Thymus (tissue), 11 donors: ENCODE results near the gene SPNS2. TPM values are rescaled to one million over a fixed set of nuclear protein-coding genes. Genes with fewer than 3 reads are reported as not detected.

Source experiments
- DNase-seq, 9 donors: peaks; one replicate each; pipeline ENCODE4 v3.0.0-alpha.2; 2013; ENCODE audit warnings: low spot score in 9 of 9, low read depth in 6 of 9, missing footprints in 1 of 9
- H3K27ac ChIP-seq, 2 donors: one replicate each; pipeline ENCODE4 v1.5.1; 2013; ENCODE audit warnings: control low read depth in 1 of 2, low read depth in 1 of 2, low read length in 1 of 2, mild to moderate bottlenecking in 1 of 2, moderate library complexity in 1 of 2
- H3K27me3 ChIP-seq, 2 donors: one replicate each; pipeline ENCODE4 v1.5.1; 2013; ENCODE audit warnings: low read length in 1 of 2; ENCODE audit not compliant: control insufficient read depth in 2 of 2, insufficient read depth in 1 of 2
- H3K36me3 ChIP-seq, 2 donors: one replicate each; pipeline ENCODE4 v1.5.1; 2013; ENCODE audit warnings: low read length in 1 of 2, mild to moderate bottlenecking in 1 of 2, moderate library complexity in 1 of 2; ENCODE audit not compliant: control insufficient read depth in 2 of 2, insufficient read depth in 2 of 2
- H3K4me1 ChIP-seq, 2 donors: one replicate each; pipeline ENCODE4 v1.5.1; 2013; ENCODE audit warnings: low read length in 2 of 2; ENCODE audit not compliant: control insufficient read depth in 2 of 2, insufficient read depth in 2 of 2
- H3K4me3 ChIP-seq, 2 donors: one replicate each; pipeline ENCODE4 v1.5.1; 2013; ENCODE audit warnings: low read length in 2 of 2, control low read depth in 1 of 2, mild to moderate bottlenecking in 1 of 2
- H3K9me3 ChIP-seq, 2 donors: one replicate each; pipeline ENCODE4 v1.5.1; 2013; ENCODE audit warnings: low read length in 1 of 2, mild to moderate bottlenecking in 1 of 2; ENCODE audit not compliant: control insufficient read depth in 2 of 2, insufficient read depth in 1 of 2
- WGBS: extraction: QIAGEN DNeasy Blood & Tissue Kit; methylation state at CpG from one replicate; pipeline ENCODE4 v1.1.7; 2013; 5-methylcytosine and 5-hydroxymethylcytosine counted together
- polyA plus RNA-seq: library from polyadenylated mRNA; stranded (reverse); fragments of 200-250 nt; gene quantifications from one replicate; pipeline ENCODE4 v1.2.3, GENCODE V29; 2013
- total RNA-seq: library from RNA; stranded (reverse); fragments of 120-200 nt; gene quantifications from one replicate; pipeline ENCODE4 v1.2.4, GENCODE V29; 2013
- donor health status: healthy.

SPNS2 gene
- total and polyA plus RNA-seq, 2 donors: 3.4 to 16.1 TPM

DNA sequence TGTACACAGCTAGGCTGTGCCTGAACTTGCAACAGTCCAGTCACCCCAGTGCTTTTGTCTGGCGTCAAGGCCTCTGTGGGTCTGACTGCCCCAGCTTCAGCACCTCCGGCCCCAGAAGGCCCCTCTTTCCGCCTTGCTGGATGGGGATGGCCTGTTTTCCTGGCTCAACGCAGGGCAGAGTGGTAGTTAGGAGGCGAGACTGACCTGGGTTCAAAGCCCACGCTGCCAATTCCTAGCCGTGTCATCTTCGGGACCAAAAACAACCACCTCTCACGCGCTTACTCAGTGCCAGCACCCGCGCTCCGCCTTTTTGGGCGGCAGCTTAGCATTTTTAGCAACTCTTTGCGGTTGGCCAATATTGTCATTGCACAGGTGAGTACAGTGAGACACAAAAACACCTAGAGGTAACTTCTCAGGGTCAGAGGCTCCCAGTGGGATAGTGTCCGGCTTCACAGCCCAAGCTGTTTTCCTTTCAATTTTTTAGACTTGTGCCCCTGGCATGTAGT, 51.9 kb downstream of the SPNS2 start:
- Histone ChIP-seq H3K36me3 (peaks cover 54 to 73% of the 10 kb centered on the region in 2 donors), H3K4me1 (peaks cover 8 to 23% of the 10 kb centered on the region in 2 donors), H3K9me3 (no peaks in the 10 kb centered on the region), H3K27me3 (no peaks in the 10 kb centered on the region), H3K4me3 (no peak overlapping the region), H3K27ac (no peak overlapping the region)
- no peak for DNase-seq
- WGBS: 99% methylated on average over 16 of the region's 16 CpGs

DNA sequence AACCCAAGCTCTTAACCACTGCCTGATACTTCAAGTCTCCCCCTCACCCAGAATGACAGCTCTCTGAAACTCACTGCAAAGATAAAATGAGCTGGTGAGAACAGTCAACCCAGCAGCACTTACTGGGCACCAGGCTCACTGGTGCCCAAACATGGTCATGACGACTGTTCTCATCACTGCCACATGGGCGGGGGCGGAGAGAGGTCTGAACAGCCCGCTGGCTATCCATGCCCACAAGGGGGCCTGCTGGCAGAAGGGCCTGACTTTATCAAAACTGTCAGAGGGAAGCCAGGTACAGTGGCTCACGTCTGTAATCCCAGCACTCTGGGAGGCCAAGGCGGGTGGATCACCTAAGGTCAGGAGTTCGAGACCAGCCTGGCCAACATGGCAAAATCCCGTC, 52.5 kb downstream of the SPNS2 start:
- H3K4me1 ChIP-seq: peaks cover 14 to 28% of the 10 kb centered on the region in 2 donors
- no peak overlapping the region for H3K4me3 ChIP-seq
- no peak overlapping the region for H3K27ac ChIP-seq
- H3K36me3 ChIP-seq: peaks cover 52 to 68% of the 10 kb centered on the region in 2 donors
- 97% methylated on average over 8 of the region's 8 CpGs for WGBS
- no peaks in the 10 kb centered on the region for H3K9me3 ChIP-seq
- no peaks in the 10 kb centered on the region for H3K27me3 ChIP-seq
- no peak for DNase-seq

DNA sequence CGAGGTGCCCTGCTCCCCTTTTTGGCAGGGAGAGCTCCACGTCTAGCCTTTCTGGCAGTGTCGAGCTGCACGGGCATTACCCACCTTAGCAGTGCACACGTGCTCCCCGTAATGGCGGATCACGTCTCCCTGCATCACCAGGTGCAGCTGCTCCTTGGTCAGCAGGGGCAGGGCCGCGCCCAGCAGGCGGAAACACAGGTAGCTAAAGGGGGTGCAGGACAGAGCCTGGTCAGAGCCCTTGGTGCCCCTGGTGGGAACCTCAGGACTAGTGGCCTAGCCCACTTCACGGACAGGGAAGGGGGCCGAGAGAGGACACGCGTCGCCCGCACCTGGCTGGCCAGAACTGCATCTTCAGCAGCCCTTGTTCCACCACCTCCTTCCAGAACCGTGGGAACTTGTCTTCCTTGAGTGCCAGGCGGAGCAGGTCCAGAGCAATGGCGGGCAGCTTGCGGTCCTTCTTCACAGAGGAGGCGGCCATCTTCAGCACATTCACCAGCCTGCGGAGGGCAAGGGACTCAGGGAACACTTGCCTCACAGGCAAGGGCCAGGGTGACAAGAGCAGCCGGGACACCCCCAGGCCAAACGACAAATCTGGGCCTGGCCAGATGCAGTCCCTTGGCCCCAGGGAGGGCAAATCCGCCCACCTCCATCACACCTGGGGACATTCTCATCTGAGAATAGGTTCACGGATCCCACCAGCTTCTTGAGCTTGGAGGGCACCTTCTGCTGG, 53.3 kb downstream of the SPNS2 start:
- Histone ChIP-seq H3K4me1 (peaks cover 14 to 34% of the 10 kb centered on the region in 2 donors), H3K4me3 (no peak overlapping the region), H3K9me3 (no peaks in the 10 kb centered on the region), H3K27me3 (no peaks in the 10 kb centered on the region), H3K27ac (no peak overlapping the region), H3K36me3 (peaks cover 50 to 64% of the 10 kb centered on the region in 2 donors)
- WGBS: 99% methylated on average over 27 of the region's 27 CpGs
- DNase-seq: no peak

DNA sequence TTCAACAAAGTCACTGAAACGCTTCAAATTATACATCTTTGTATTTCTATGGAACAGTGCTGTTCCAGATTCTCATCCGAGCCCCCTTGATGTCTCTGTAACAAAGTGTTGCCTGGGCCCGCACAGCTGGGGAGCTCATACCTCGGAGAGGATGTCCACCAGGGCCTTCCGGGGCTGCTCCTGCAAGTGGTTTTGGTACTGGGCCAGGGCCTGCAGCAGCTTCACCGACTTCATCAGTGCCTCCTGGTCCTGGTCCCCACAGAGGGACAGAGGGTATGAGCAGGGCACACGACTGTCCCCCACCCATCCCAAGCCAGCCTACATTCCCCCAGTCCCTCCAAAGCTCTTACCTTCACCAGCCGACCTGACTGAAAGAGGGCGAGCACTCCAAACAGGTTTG, 55.0 kb downstream of the SPNS2 start:
- Histone ChIP-seq H3K4me1 (peaks cover 14 to 34% of the 10 kb centered on the region in 2 donors), H3K36me3 (peaks cover 35 to 50% of the 10 kb centered on the region in 2 donors), H3K27me3 (no peaks in the 10 kb centered on the region), H3K27ac (no peak overlapping the region), H3K9me3 (no peaks in the 10 kb centered on the region), H3K4me3 (no peak overlapping the region)
- WGBS: 93% methylated on average over 9 of the region's 9 CpGs
- no peak for DNase-seq

DNA sequence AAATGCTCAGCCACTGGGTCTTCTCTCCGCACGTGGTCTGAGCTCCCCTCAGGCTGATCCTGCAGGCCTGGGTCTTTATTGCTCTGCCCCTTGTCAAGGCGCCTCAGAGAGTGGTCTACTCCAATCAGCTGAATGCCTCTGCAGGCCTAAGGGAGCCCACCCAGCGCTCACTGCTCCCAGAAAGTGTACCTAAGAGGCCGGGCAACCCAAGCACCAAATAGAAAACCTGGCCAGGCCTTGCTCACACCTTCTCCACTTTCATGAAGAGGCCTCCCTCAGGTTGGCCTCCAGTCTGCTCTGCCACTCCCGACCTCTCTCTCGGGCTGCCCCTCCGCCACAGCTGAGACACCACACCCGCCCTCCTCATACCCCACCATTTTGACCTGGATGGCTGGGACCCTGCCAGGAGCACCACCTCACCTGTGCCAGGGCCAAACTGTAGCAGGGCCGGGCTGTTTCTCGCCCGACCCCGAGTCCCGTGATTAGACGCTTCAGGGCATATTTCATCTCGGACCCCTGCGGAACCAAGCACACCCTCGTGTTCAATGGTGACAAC, 55.8 kb downstream of the SPNS2 start:
- no peak for DNase-seq

DNA sequence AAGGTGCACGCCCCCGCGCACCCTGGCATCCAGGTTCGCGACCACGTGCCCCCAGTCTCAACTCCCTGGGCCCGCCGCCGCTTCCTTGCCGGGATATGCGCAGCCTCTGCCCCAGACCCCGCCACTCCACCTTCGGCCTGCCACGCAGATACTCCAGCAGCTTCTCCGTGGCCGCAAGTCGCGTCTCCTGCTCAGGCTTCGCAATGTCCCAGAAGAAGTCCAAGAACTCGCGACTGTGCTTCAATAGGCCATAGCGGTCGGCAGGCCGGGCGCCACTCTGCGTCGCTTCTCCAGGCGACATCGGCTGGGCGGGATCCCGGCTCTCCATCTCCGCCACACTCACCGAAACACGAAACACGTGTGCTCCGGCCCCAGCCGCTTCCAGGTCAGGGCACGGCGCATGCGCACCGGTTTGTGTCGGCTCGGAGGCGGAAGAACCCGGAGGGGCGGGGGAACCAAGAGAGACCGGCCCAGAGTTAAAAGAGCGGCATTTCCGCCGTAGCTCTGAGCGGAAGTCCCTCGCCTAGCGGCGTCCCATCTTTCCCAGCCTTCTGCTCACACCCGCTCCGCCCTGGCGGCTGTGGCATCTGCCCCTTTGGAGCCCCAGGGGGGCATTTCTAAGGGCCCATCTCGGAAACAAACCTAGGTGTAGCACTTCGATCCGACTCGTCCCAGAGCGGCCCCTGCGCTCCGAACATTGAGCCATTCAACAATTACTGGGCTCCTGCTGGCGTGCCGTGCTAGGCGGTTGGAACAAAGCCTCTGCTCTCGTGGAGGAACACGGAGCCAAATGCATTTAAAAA, 56.5 kb downstream of the SPNS2 start, which contains the start of gene MYBBP1A:
TSS of gene MYBBP1A (minus strand) at position 388 of the 803 bp plus-strand sequence. CDS start at position 328, 60 bp downstream.
- DNase-seq: peak; percentile 86 to 98 (median 94)
- no peaks in the 10 kb centered on the region for H3K27me3 ChIP-seq
- peak within 1 kb of the TSS; percentile 82 to 91 for H3K27ac ChIP-seq
- H3K9me3 ChIP-seq: no peaks in the 10 kb centered on the region
- under 1% methylated on average over 69 of the region's 69 CpGs for WGBS
- peaks cover 14 to 34% of the 10 kb centered on the region in 2 donors for H3K4me1 ChIP-seq
- H3K4me3 ChIP-seq: peak within 1 kb of the TSS; percentile 60 to 80
- H3K36me3 ChIP-seq: peaks cover 21 to 36% of the 10 kb centered on the region in 2 donors

More for the DNA sequence above, 55.8 kb downstream of the SPNS2 start:
- Histone ChIP-seq H3K4me1 (peaks cover 14 to 36% of the 10 kb centered on the region in 2 donors), H3K36me3 (peaks cover 27 to 42% of the 10 kb centered on the region in 2 donors), H3K9me3 (no peaks in the 10 kb centered on the region), H3K27me3 (no peaks in the 10 kb centered on the region), H3K27ac (no peak overlapping the region), H3K4me3 (peak overlapping the region; percentile 60 to 80)
- 21% methylated on average over 18 of the region's 18 CpGs for WGBS

DNA sequence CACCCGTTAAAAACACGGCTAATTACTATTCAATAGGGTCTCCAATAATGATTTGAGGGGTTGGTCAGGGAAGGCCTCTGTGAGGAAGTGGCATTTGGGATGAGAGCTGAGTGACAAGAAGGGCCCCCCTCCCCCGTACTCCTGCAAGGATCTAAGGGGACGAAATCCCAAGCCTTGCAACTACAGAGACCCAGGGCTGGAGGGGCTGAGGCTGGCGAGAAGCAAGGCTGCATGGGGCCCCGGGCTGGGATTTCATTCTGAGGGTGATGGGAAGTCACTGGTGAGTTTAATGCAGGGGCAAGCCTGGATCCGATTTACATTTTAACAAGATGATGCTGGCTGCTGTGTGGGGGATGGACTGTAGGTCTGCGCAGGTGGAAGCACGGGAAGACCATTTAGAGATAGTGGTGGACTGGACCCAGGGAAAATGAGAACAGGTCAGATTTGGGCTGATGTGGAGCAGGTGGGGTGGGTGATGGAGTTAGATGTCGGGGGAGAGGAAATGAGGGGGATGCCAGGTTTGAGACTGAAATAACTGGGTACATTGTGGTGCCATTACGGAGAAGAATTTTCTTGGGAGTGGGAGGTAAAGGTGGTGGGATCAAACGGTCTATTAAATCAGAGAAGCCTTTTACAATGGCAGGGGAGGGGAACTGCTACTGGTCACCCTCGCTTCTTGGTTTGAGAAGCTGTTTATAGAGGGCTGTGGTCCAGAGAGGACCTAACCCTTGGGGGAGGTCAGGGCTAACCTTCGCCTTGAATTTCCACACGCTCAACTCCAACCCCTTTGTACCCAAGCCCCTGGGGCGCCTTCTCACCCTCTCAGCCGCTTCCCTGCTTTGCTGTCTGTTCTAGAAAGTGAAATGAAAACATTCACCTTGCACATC, 57.4 kb downstream of the SPNS2 start:
- Histone ChIP-seq H3K27me3 (no peaks in the 10 kb centered on the region), H3K36me3 (peaks cover 15 to 26% of the 10 kb centered on the region in 2 donors), H3K4me3 (peak overlapping the region; percentile 60 to 80), H3K27ac (peak overlapping the region; percentile 82 to 91), H3K4me1 (peaks cover 14 to 35% of the 10 kb centered on the region in 2 donors), H3K9me3 (no peaks in the 10 kb centered on the region)
- 80% methylated on average over 17 of the region's 17 CpGs for WGBS
- no peak for DNase-seq

DNA sequence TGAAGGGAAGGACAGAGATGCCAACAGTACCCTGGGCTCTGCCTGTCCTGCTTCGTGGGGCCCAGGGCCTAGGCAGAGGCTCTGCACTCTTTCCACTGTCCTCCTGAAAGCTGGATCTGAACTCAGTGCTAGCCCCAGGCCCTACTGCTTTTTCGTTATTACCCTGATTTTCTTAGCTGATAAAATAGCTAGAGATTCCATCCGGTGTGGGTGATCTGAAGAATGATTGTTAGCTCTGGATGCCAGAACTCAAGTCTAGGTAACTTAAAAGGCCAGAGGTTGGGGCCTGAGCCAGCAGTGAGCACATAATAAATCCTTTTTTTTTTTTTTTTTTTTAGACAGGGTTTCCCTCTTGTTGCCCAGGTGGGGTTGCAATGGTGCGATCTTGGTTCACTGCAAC, 58.3 kb downstream of the SPNS2 start:
- Histone ChIP-seq H3K4me3 (no peak overlapping the region), H3K36me3 (peaks cover 6 to 20% of the 10 kb centered on the region in 2 donors), H3K27ac (no peak overlapping the region), H3K27me3 (no peaks in the 10 kb centered on the region), H3K9me3 (no peaks in the 10 kb centered on the region), H3K4me1 (peaks cover 14 to 37% of the 10 kb centered on the region in 2 donors)
- no peak for DNase-seq
- 97% methylated on average over 4 of the region's 4 CpGs for WGBS
